ENCODE data around the gene TAS1R2. TPM values are rescaled to one million over a fixed set of nuclear protein-coding genes. Genes with fewer than 3 reads are reported as not detected.

The TAS1R2 gene
- total and polyA plus RNA-seq, 2 experiments from 2014 or later = not detected

DNA sequence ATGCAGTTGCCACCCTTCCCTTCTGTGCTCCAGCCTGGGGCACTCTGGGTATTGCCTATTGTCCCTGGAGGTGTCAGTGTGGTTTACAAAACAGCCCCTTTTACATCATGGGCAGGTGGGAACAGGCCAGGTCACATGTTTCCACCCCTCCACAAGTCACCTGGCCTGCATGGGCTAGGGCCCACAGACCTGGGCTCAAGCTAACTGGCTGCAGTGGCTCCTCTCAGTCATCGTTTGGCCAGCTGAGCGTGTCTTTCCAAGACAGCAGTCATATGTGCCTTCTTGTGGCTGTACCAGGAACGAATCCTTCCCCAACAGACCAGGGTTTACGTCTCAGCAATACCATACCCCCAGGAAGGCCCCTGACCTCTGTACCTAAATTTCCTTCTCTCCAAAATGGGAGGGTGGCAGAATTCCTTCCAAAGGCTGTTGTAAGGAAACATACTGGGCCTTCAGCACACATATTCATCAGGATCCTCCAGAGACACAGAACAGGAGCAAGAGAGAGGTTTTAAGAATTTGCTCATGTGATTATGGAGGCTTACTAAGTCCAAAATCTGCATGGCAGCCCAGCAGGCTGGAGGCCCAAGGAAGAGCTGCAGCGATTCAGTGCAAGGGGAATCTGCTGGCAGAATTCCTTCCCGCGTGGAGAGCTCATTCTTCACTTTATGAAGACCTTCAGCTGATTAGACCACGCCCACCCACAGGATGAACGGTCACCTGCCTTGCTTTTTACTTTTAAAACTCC, 10.6 kb upstream of the TAS1R2 start (continued):
- TF ChIP-seq ZNF462 (CRISPR knock-in tag; IDR thresholded peaks at IDR 0.05) (no peak), ZNF331 (CRISPR knock-in tag; IDR thresholded peaks at IDR 0.05; ENCODE audit: low read depth) (no peak), JUNB (IDR thresholded peaks at IDR 0.05; ENCODE audit: unreplicated experiment) (no peak), CTCF (conservative IDR thresholded peaks at IDR 0.05; ENCODE audit: low read depth in 2 of 2) (no peak), REST (IDR thresholded peaks at IDR 0.05; ENCODE audit: unreplicated experiment) (no peak)
- TF ChIP-seq, protein P1, sequence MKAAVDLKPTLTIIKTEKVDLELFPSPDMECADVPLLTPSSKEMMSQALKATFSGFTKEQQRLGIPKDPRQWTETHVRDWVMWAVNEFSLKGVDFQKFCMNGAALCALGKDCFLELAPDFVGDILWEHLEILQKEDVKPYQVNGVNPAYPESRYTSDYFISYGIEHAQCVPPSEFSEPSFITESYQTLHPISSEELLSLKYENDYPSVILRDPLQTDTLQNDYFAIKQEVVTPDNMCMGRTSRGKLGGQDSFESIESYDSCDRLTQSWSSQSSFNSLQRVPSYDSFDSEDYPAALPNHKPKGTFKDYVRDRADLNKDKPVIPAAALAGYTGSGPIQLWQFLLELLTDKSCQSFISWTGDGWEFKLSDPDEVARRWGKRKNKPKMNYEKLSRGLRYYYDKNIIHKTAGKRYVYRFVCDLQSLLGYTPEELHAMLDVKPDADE (IDR thresholded peaks at IDR 0.05) = no peak

All from GM23338 (cell line).